ENCODE data around the gene MPI. TPM values are rescaled to one million over a fixed set of nuclear protein-coding genes. Genes with fewer than 3 reads are reported as not detected.

The MPI gene
- total RNA-seq, 4 donors from 2014 or later: 66.7 to 129 (median 98.5) TPM

GRCh38 chr15:74937272-74937589, 47.4 kb downstream of the MPI start:
- no peaks in the 10 kb centered on the region for H3K36me3 ChIP-seq
- ATAC-seq (no peak), DNase-seq (no peak)
- peaks cover 32 to 35% of the 10 kb centered on the region in 2 donors for H3K4me1 ChIP-seq
- intact Hi-C loops (cut with DNase I; ENCODE audit: low total_unique reads): loop anchor here (5.0 kb wide), 2 partner anchors 155 to 520 kb away; partner anchors contain the start of gene CSK
- H3K27me3 ChIP-seq: no peaks in the 10 kb centered on the region
- in situ Hi-C loops (cut with MboI; ENCODE audit: low sequenced_read_pairs in 4 of 4): loop anchor here in 3 of 4 donors (25.0 kb wide), 1 partner anchor 300 kb away; no protein-coding TSS in a partner anchor
- H3K9me3 ChIP-seq: no peaks in the 10 kb centered on the region
- H3K4me3 ChIP-seq: peak overlapping the region; percentile 74 to 93 (median 90)
- no peak for TF ChIP-seq POLR2A (IDR thresholded peaks at IDR 0.05)
- no peak for TF ChIP-seq CTCF (IDR thresholded peaks at IDR 0.05 in 4 of 5, conservative IDR thresholded peaks at IDR 0.05 in 1 of 5)
- peak overlapping the region; percentile 96 to 100 (median 96) for H3K27ac ChIP-seq

GRCh38 chr15:74937590-74938371, 47.9 kb downstream of the MPI start, which contains the start of gene COX5A:
Gene COX5A, minus strand, starts transcription at chr15:74938073. Its CDS starts 59 bp downstream, at chr15:74938014.
- peak; percentile 94 to 95 for ATAC-seq
- H3K4me3 ChIP-seq: peak within 1 kb of the TSS; percentile 74 to 93 (median 90)
- TF ChIP-seq CTCF (IDR thresholded peaks at IDR 0.05 in 4 of 5, conservative IDR thresholded peaks at IDR 0.05 in 1 of 5) (peak in 1 of 5 experiments; percentile 17), POLR2A (IDR thresholded peaks at IDR 0.05) (peak; percentile 91 to 93)
- DNase-seq: peak; percentile 92 to 96
- in situ Hi-C loops (cut with MboI; ENCODE audit: low sequenced_read_pairs in 4 of 4): loop anchor here in 3 of 4 donors (25.0 kb wide), 1 partner anchor 300 kb away; no protein-coding TSS in a partner anchor
- H3K9me3 ChIP-seq: no peaks in the 10 kb centered on the region
- H3K27me3 ChIP-seq: no peaks in the 10 kb centered on the region
- intact Hi-C loops (cut with DNase I; ENCODE audit: low total_unique reads): loop anchor here (1.0 to 5.0 kb wide), 5 partner anchors 19 to 520 kb away; partner anchors contain the start of genes CSK, FAM219B and RPP25
- H3K36me3 ChIP-seq: no peaks in the 10 kb centered on the region
- peak within 1 kb of the TSS; percentile 96 to 100 (median 96) for H3K27ac ChIP-seq
- peaks cover 32 to 35% of the 10 kb centered on the region in 2 donors for H3K4me1 ChIP-seq

GRCh38 chr15:74950078-74950908, 60.5 kb downstream of the MPI start:
- no peaks in the 10 kb centered on the region for H3K36me3 ChIP-seq
- H3K27ac ChIP-seq: no peak overlapping the region
- in situ Hi-C loops (cut with MboI; ENCODE audit: low sequenced_read_pairs in 4 of 4): loop anchor here in 1 of 4 donors (5.0 kb wide), 1 partner anchor 178 kb away; no protein-coding TSS in a partner anchor
- no peaks in the 10 kb centered on the region for H3K4me1 ChIP-seq
- intact Hi-C loops (cut with DNase I; ENCODE audit: low total_unique reads): loop anchor here (1.0 to 2.0 kb wide), 2 partner anchors 107 to 179 kb away; partner anchors contain the start of gene ULK3
- no peaks in the 10 kb centered on the region for H3K9me3 ChIP-seq
- H3K4me3 ChIP-seq: no peak overlapping the region
- TF ChIP-seq POLR2A (IDR thresholded peaks at IDR 0.05) (no peak), CTCF (IDR thresholded peaks at IDR 0.05 in 4 of 5, conservative IDR thresholded peaks at IDR 0.05 in 1 of 5) (peak; percentile 95 to 99 (median 97))
- peaks cover 5 to 12% (median 6%) of the 10 kb centered on the region in 3 donors for H3K27me3 ChIP-seq
- DNase-seq (peak; percentile 36 to 64), ATAC-seq (peak; percentile 90 to 92)

- peaks cover 13 to 19% (median 13%) of the 10 kb centered on the region in 3 donors for H3K27me3 ChIP-seq
- no peaks in the 10 kb centered on the region for H3K9me3 ChIP-seq
- no peak overlapping the region for H3K27ac ChIP-seq
- TF ChIP-seq POLR2A (IDR thresholded peaks at IDR 0.05) (no peak), CTCF (IDR thresholded peaks at IDR 0.05 in 4 of 5, conservative IDR thresholded peaks at IDR 0.05 in 1 of 5) (no peak)
- H3K4me3 ChIP-seq: no peak overlapping the region
- intact Hi-C loops (cut with DNase I; ENCODE audit: low total_unique reads) (loop anchor here (2.0 kb wide), 1 partner anchor 108 kb away; the partner anchor contains the start of gene ULK3), in situ Hi-C loops (cut with MboI; ENCODE audit: low sequenced_read_pairs in 4 of 4) (loop anchor here in 1 of 4 donors (5.0 kb wide), 1 partner anchor 179 kb away; no protein-coding TSS in a partner anchor)
- DNase-seq: no peak
- peaks cover 3 to 4% of the 10 kb centered on the region in 2 donors for H3K4me1 ChIP-seq
- ATAC-seq: no peak
- no peaks in the 10 kb centered on the region for H3K36me3 ChIP-seq
Measured at GRCh38 chr15:74951006-74951405, 61.2 kb downstream of the MPI start.

All from gastrocnemius medialis (tissue), 4 donors.